Left ventricle myocardium inferior (tissue), 1 donor: ENCODE results near the gene ITPA. TPM values are rescaled to one million over a fixed set of nuclear protein-coding genes. Genes with fewer than 3 reads are reported as not detected.

Experiments used
- DNase-seq: peaks from one replicate; pipeline ENCODE4 v3.0.0-alpha.2; 2020
- H3K27ac ChIP-seq: fragments of 200-600 bp; replicated peaks from 2 replicates; pipeline ENCODE4 v1.8.0; 2021
- H3K27me3 ChIP-seq: fragments of 200-600 bp; 2 replicates; pipeline ENCODE4 v1.8.0; 2021; ENCODE audit warnings: low read depth
- H3K36me3 ChIP-seq: fragments of 200-600 bp; 2 replicates; pipeline ENCODE4 v1.8.0; 2021
- H3K4me1 ChIP-seq: fragments of 200-600 bp; 2 replicates; pipeline ENCODE4 v1.8.0; 2021
- H3K4me3 ChIP-seq: fragments of 200-600 bp; 2 replicates; pipeline ENCODE4 v1.8.0; 2021; ENCODE audit warnings: mild to moderate bottlenecking, moderate library complexity
- H3K9me3 ChIP-seq: fragments of 200-600 bp; replicated peaks from 2 replicates; pipeline ENCODE4 v1.8.0; 2021
- CTCF ChIP-seq: fragments of 200-600 bp; IDR thresholded peaks from 2 replicates; pipeline ENCODE4 v1.8.0; 2021; ENCODE audit warnings: antibody characterized with exemption, mild to moderate bottlenecking, borderline replicate concordance
- intact Hi-C: fragments of 100-400 bp; cut with micrococcal nuclease; formaldehyde crosslinking; loops from one replicate; pipeline ENCODE4 v1.11.0; 2022
- total RNA-seq: library from RNA; stranded (reverse); fragmentation: NEBNext Ultra II Directional; extraction: Animal tissue kit (Norgen Biotek cat#: 25700); gene quantifications from one replicate; pipeline ENCODE4 v1.2.1, GENCODE V29; 2021
- donor health status: DM: no; HTN: yes; CAD: no; lungs with severe emphysema.

Gene ITPA
- total RNA-seq, 1 donor from 2014 or later = 17.2 TPM

GRCh38 chr20:3242172-3242692 is 32.9 kb downstream of the ITPA start:
- Histone ChIP-seq H3K4me1 (peaks cover 27% of the 10 kb centered on the region), H3K4me3 (no peak overlapping the region), H3K36me3 (no peaks in the 10 kb centered on the region), H3K27ac (no peak overlapping the region), H3K9me3 (no peaks in the 10 kb centered on the region), H3K27me3 (peaks cover 42% of the 10 kb centered on the region)
- intact Hi-C loops = no loop called here
- DNase-seq = no peak
- no peak for TF ChIP-seq CTCF

- intact Hi-C loops = no loop called here
- TF ChIP-seq CTCF = no peak
- Histone ChIP-seq H3K9me3 (no peaks in the 10 kb centered on the region), H3K27ac (peak overlapping the region; percentile 6), H3K4me1 (peaks cover 29% of the 10 kb centered on the region), H3K27me3 (peaks cover 26% of the 10 kb centered on the region), H3K36me3 (no peaks in the 10 kb centered on the region), H3K4me3 (no peak overlapping the region)
- no peak for DNase-seq
Measured at GRCh38 chr20:3243718-3244358, 34.5 kb downstream of the ITPA start.

- TF ChIP-seq CTCF = no peak
- Histone ChIP-seq H3K4me1 (peaks cover 28% of the 10 kb centered on the region), H3K4me3 (no peak overlapping the region), H3K27me3 (peaks cover 18% of the 10 kb centered on the region), H3K36me3 (no peaks in the 10 kb centered on the region), H3K27ac (no peak overlapping the region), H3K9me3 (no peaks in the 10 kb centered on the region)
- DNase-seq = no peak
- intact Hi-C loops = no loop called here
Measured at GRCh38 chr20:3244613-3245012, 35.3 kb downstream of the ITPA start.

- Histone ChIP-seq H3K4me3 (no peak overlapping the region), H3K27me3 (peaks cover 13% of the 10 kb centered on the region), H3K9me3 (no peaks in the 10 kb centered on the region), H3K4me1 (peaks cover 25% of the 10 kb centered on the region), H3K36me3 (no peaks in the 10 kb centered on the region), H3K27ac (no peak overlapping the region)
- TF ChIP-seq CTCF = no peak
- no peak for DNase-seq
- intact Hi-C loops = no loop called here
Measured at GRCh38 chr20:3245156-3245555, 35.9 kb downstream of the ITPA start.

GRCh38 chr20:3245711-3246110 is 36.4 kb downstream of the ITPA start:
- no peak overlapping the region for H3K27ac ChIP-seq
- H3K27me3 ChIP-seq = peaks cover 7% of the 10 kb centered on the region
- no peaks in the 10 kb centered on the region for H3K9me3 ChIP-seq
- no peak overlapping the region for H3K4me3 ChIP-seq
- intact Hi-C loops = no loop called here
- H3K4me1 ChIP-seq = peaks cover 25% of the 10 kb centered on the region
- no peak for TF ChIP-seq CTCF
- no peak for DNase-seq
- peaks cover 2% of the 10 kb centered on the region for H3K36me3 ChIP-seq
